SHP77 (cell line): ENCODE data around the gene HSF4.
A peak's percentile ranks its signal among the peaks of the same experiment; 100 is the strongest.

Experiments used
- DNase-seq, 2 experiments: peaks; one replicate each; lab custom pipeline; 2025; lab: John Stamatoyannopoulos, UW

HSF4 gene

DNA sequence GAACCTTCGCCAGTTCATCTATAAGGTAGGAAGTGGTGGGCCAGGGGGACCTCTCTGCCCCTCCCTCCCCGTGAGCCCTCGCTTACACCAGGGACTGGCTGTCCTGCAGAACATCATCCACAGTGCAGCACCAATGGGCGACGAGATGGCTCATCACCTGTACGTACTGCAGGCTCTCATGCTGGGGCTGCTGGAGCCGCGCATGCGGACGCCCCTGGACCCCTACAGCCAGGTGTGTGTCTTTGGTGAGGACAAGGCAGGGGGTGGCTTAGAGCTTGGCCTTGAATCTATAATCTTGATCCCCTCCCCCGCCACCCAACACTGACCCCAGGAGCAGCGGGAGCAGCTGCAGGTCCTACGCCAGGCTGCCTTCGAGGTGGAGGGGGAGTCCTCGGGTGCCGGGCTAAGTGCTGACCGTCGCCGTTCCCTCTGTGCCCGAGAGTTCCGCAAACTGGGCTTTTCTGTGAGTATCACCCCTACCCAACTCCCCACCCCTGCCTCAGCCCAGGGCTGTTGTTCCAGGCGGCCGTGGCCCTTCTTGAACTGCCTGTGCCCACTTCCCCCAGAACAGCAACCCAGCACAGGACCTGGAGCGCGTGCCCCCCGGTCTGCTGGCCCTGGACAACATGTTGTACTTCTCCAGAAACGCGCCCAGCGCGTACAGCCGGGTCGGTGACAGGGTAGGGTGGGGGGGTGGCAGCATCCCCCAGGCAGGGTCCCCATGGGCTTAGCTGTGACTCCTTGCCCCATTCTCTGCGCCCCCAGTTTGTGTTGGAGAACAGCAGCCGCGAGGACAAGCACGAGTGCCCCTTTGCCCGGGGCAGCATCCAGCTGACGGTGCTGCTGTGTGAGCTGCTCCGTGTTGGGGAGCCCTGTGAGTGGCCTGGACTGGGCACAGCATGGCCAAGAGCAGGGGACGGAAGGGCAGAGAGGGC lies 37.1 kb downstream of the HSF4 start:
- DNase-seq, result no peak

DNA sequence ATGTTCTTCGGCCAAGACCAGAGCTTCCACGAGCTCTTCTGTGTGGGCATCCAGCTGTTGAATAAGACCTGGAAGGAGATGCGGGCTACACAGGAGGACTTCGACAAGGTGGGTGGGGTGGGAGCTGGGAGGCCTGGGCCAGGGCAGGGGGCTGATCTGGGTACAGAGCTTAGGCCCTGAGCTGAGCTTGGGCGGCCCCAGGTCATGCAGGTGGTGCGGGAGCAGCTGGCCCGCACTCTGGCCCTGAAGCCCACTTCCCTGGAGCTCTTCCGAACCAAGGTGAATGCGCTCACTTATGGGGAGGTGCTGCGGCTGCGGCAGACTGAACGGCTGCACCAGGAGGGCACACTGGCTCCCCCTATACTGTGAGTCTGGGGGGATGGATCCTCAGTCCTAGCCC lies 37.9 kb downstream of the HSF4 start:
- no peak for DNase-seq

DNA sequence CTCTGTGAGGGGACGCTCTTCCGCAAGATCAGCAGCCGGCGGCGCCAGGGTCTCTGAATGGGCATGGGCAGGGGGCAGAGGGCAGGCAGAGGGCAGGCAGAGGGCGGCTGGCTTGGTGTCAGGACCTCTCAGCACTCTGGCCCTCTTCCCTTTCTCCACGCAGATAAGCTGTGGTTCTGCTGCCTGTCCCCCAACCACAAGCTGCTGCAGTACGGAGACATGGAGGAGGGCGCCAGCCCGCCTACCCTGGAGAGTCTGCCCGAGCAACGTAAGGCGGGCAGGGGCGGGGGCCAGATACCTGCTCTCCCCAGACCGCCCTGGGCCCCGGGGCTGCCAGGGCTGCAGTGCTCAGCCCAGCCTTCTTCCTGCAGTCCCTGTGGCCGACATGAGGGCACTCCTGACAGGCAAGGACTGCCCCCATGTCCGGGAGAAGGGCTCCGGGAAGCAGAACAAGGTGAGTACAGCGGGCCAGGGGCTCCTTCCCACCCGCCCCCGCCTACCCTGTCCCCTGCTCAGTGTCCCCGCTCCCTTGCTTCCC lies 38.5 kb downstream of the HSF4 start:
- DNase-seq, result no peak

DNA sequence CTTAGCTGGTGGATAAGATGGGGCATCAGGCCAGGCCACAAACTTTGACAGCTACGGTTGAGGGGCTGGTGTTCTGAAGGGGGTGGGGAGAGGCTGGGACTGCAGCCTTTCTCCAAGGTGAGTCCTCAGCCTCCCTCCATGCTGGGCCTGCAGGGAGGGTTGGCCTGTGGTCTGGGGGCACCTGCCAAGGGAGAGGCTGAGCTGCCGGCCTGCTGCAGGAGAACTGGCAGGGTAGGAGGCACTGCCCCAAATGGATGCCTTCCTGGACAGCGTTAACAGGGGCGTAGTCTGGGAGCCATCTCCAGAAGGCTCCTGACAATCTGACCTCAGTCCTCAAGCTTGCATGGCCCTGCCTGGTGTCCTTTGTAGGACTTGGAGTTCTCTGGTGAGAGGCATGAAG lies 39.5 kb downstream of the HSF4 start:
- no peak for DNase-seq

DNA sequence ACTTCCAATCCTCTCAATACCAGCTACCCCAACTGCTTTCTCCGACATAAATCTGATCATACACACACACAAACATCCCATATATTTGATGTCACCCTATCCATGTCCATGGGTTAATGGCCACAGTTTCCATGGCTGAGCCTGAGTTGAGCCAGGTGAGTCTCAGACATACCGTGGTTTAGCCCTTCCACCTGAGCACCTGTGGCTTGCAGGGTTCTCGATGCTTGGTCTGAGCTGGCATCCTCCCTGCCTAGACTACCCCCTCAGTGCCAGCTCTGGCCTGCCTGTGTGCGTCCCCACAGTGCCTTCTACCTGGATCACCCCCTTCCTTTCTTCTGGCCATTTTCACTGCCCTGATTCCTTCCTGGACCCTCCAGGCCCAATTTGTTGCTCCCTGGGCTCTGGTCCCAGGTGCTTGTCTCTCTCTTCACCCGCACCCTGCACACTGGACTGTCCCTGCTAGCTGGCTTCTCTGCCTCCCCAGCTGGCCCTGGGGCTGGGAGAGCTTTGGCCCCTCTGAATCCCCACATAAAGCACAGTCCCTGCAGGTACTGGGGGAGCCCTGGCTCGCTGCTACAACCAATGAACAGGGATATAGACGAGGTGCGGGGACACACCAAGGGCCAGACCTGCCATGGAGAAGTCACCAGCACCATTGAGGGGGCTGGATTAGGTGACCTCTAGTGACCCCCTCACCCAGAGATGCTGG lies 41.7 kb downstream of the HSF4 start:
- DNase-seq, result no peak

DNA sequence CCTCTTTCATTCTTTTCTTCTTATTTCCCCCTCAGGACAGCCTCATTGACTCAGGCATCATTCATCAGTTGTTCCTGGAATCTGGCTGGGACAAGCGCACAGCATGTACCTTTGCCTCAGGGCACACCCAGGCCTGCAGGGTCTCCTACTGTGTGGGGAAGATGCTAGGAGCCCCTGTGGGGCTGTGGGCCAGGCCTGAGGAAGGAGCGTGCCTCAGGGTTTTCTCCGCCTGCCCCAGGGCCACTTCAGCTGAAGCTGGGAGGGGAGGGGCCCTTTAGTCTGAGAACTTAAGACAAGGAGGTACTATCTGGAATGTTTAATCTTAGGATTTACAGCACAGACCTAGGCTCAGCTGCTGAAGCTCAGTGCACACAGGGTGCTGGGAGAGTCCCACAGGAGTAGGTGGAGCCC lies 42.3 kb downstream of the HSF4 start:
- DNase-seq, result no peak

DNA sequence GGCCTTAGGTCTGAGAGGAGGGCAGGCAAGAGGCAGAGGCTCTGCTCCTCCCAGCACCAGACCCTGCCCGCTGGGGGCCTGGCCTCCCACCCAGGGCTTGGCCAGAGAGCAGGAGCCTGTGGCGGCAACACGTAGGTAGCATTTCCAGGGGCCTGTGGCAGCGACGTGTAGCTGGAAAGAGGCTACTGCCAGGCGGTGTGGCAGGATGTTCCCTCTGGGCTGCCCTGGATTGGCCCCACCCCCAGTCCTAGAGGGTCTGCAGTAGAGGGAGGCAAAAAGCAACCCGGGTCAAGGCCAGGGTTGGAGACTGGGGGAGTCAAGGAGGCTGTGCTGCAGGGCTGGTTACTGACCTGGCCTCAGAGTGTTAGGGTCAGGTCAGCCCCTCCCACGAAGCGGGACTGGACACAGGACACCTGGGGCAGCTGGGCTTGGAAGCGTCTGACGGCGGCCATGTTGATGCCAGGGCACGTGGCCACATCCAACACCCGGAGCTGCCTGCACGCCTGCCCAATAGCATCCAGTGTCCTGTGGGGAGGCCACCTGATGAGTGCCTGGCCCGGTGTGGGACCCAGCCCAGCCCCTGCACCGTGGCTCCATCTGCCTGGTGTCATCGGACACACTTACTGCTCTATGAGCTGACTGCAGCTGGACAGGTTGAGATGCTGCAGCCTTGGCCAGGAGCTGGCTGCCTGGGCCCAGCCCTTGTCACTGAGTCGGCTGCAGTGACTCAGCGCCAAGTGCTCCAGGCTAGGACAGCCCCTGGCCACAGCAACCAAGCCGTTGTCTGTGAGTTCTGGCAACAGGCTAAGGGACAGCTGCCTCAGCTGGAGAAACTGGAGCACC lies 42.9 kb downstream of the HSF4 start:
- DNase-seq, result peak in 1 of 2 experiments; percentile 8

DNA sequence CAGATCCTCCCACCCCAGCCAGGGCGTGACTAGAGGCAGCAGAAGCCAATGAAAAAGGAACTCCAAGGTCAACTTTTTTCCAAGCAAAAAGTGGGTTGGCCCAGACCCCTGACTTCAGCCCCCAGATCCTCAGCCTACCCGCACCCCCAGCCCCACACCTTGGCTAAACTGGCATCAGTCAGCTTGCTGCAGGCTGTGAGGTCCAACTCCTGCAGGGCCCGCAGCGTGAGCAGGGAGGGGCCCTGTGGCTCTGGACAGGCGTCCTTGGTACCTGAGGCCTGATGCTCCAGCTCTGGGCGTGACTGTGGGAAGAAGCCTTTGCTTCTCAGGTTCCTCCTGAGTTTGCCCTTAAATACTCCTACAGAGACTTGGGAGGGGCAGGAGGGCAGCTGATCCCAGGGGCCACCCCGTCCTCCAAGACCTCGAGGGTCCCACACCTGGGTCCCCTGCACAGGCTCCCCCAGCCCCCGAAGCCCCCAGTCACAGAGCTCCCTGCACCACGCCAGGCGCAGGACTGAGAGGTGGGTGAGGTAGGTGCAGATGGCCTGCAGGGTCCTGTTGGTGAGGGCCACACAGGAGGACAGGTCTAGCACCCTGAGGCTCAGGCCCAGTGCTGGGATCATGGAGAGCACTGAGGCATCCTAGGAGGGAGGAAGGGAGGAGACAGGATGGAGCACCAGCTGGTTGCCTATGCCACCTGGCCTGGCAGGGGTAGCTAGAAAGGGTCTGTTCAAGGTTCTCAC lies 43.8 kb downstream of the HSF4 start:
- DNase-seq, result no peak

DNA sequence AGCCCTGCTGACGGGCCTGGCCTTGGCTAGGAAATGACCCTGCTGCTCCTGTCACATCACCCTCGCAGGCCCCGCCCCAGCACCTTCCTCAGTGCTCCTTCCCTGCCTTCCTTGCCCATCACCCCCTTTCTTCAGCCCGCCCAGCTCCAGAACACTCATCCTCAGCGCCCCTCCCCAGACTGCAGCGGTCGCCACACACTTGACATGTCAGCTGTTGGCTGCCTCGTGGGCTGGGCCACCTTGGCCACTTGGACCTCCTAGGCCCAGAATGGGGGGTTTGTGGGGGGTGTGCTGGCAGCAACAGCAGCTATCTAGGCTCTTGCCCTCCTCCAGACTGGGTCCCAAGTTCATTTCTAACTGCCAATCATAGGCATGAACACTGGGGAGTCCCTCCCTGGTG lies 45.0 kb downstream of the HSF4 start:
- DNase-seq, result no peak

DNA sequence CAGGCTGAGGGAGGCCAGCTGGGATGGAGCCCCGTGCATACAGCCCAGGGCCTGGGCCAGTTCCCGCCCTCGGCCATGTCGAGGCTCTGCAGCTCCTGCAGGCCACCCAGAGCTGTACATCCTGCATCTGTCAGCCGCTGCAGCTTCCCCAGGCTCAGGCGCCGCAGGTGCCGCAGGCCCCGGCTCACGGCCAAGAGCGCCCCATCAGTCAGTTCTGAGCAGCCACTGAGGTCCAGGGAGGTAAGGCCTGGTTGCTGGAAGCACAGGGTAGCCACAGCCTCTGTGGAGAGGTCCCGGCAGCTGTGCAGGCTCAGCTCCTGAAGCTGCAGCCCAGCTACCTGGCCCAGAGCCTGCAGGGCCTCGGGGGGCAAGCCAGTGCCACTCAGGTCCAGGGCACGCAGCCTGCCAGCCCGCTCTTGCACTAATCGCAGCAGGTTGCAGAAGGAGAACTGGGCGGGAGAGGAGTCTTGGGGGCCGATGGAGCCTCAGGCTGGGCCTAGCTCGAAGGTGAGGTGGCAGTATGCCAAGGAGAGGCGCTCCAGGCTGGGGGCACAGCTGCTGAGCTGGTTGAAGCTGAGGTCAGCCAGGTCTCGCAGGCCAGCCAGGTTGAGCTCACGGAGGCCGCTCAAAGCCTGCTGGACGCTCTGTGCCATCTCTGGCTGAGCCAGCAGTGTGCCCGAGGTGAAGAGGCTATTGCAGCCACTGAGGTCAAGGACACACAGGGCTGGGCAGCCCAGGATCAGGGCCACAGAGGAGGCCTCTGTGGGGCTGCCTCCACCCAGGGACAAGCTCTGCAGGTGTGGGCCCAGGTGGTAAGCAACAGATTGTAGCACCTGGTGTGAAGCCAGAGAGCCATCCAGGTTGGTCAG lies 45.8 kb downstream of the HSF4 start:
- no peak for DNase-seq

DNA sequence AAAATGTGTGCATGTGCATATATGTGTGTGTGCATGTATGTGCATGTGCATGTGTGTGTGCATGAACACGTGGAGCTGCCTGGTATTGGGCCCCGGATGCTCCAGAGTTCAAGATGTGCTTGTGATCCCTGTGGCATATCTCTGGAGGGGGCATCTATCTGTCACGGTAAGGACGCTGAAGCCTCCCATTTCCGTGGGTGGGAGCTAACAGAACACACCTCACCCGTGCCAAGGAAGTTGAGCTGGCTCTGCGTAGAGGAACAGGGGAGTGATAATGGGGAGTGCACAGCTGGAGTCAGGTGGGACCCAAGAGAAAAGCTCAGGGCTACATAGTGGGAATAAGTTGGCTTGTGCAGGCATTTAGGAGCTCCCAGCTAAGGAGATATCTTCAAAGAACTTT lies 47.1 kb downstream of the HSF4 start:
- DNase-seq, result no peak

DNA sequence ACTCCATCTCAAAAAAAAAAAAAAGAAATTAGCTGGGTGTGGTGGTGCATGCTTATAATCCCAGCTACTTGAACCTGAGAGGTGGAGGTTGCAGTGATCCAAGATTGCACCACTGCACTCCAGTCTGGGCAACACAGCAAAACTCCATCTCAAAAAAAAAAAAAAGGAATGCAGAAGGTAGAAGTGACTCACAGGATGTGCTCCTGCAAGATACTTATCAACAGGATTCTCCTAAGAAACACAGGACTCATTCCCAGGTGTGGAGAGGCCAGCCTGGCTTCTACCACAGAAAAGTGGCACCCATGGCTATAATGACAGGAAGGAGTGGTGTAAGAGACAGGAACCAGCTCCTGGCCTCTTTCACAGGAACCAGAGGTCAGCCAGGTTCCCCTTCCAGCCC lies 48.2 kb downstream of the HSF4 start:
- DNase-seq, result no peak

DNA sequence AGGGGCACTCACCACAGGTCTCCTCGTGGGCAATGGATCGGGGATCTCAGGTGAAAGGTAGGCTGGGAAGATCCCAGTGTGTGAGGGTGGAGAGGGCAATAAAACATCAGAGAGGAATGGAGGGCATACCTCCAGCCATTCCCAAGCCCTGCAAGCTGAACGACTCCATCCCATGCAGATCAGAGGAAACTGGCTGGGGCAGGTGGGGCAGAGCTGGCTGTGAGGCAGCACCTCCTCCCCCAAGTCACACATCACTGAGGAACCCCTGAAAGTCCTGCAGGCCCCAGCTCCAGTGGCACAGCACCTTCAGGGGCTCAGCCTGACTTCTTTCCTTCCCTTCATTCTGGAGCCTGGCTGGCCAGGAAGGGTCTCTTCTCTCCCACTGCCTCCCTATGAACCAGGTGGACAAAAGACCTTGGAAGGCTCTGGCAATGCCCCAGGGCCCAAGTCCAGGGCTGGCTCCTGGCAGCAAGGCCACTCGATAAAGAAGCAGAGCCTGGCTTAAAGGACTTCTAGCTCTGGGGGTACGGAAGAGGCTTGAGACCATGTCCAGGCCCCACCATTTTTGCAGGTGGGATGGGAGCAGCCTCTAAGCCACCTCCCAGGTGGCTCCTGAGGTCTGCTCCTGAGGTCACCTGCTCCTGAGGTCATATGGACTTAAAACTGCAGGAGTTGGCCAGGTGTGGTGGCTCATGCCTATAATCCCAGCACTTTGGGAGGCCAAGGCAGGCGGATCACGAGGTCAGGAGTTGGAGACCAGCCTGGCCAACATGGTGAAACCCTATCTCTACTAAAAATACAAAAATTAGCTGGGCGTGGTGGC lies 48.9 kb downstream of the HSF4 start:
- DNase-seq, result no peak

DNA sequence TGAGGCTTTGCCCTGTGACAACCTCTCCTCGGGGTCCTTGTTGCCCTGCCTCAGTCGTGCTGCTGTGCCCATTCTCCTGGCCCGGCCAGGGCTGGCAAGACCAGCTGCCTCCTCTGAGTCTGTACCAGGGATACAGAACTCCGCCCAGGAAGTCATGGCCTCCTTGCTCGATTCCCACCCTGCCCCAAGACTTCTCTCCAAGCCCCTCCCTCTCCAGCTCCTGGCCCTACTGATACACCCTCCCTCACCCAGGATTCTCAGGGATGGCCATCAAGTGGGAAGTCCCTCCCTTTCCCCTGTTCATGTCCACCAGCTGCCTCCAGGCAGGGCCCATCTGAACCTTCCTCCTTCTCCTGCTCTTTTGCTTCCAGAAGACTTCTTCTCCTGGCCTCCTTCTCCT lies 51.2 kb downstream of the HSF4 start:
- no peak for DNase-seq

DNA sequence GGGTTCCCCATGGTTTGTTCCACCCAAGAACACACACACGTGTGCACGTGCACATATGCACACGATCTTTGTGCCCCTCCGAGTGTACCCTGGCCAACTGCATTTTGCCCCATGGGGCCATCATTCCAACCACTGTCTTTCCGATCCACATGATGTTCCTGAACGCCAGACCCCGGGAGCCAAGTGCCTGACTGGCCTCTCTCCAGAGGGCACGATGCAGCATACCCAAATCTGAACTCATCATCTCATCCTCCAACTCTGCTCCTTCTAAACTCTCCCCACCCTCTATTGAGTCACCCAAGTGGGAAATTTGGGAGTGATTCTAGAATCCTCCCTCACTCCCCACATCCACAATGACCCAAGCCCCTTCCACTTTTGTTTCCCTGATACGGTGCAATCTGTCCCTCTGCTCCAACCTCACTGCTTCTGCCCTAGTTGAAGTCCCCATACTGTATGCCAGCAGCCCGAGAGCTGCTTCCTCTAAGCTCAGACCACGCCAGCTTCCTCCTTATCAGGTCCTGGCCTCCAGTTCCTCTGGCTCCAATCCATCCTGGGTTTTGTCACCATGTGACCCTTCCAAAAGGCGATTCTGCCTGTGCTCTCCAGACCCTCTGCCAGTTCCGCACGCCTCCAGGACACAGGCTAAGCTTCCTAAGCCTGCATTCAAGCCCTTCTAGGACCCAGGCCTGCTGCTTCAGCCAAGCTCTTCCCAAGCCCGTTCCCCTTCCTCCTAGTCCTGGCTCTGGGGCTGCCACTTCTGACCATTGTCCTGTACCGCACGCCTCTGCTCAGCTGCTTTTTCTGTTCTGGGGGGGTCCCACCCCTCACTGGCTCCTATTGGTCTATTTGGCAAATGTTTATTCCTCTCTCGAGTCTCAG lies 52.3 kb downstream of the HSF4 start:
- DNase-seq, result no peak
